ENCODE results near the gene TNFRSF11A.

The TNFRSF11A gene

DNA sequence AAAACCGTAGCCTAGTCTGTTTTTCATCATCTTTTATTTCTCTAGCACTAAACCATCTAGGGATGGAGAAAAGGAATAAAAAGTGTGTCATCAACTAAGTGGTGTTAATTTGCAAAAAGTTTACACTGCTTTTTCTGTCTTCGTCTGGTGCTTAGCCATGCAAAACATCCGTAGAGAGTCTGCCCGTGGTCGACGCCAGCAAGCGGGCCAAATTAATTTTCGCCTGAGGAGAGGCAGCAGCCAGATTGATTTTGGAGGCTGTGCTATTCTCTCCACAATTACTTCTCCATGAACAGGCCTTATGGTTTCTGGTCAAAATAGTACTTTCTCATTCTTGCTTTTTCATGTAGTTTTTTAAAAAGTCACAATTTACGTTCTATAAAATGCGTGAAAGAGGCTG lies 46.3 kb downstream of the TNFRSF11A start:
- Histone ChIP-seq H3K4me3 (no peak overlapping the region), H3K27ac (no peak overlapping the region)
- TF ChIP-seq, protein P1, sequence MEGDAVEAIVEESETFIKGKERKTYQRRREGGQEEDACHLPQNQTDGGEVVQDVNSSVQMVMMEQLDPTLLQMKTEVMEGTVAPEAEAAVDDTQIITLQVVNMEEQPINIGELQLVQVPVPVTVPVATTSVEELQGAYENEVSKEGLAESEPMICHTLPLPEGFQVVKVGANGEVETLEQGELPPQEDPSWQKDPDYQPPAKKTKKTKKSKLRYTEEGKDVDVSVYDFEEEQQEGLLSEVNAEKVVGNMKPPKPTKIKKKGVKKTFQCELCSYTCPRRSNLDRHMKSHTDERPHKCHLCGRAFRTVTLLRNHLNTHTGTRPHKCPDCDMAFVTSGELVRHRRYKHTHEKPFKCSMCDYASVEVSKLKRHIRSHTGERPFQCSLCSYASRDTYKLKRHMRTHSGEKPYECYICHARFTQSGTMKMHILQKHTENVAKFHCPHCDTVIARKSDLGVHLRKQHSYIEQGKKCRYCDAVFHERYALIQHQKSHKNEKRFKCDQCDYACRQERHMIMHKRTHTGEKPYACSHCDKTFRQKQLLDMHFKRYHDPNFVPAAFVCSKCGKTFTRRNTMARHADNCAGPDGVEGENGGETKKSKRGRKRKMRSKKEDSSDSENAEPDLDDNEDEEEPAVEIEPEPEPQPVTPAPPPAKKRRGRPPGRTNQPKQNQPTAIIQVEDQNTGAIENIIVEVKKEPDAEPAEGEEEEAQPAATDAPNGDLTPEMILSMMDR (IDR thresholded peaks at IDR 0.05) = no peak
- DNase-seq (ENCODE audit: low spot score) = no peak

- Histone ChIP-seq H3K27ac (no peak overlapping the region), H3K4me3 (no peak overlapping the region)
- TF ChIP-seq, protein P1 (IDR thresholded peaks at IDR 0.05) = no peak
- no peak for DNase-seq (ENCODE audit: low spot score)
Observed at GRCh38 chr18:62372156-62372555, 47.0 kb downstream of the TNFRSF11A start.

GRCh38 chr18:62372882-62373281 lies 47.8 kb downstream of the TNFRSF11A start:
- Histone ChIP-seq H3K4me3 (no peak overlapping the region), H3K27ac (no peak overlapping the region)
- DNase-seq (ENCODE audit: low spot score) = no peak
- TF ChIP-seq, protein P1 (IDR thresholded peaks at IDR 0.05) = no peak

GRCh38 chr18:62374410-62374965 lies 49.4 kb downstream of the TNFRSF11A start:
- no peak overlapping the region for H3K27ac ChIP-seq
- TF ChIP-seq, protein P1 (IDR thresholded peaks at IDR 0.05) = no peak
- no peak for DNase-seq (ENCODE audit: low spot score)
- no peak overlapping the region for H3K4me3 ChIP-seq

DNA sequence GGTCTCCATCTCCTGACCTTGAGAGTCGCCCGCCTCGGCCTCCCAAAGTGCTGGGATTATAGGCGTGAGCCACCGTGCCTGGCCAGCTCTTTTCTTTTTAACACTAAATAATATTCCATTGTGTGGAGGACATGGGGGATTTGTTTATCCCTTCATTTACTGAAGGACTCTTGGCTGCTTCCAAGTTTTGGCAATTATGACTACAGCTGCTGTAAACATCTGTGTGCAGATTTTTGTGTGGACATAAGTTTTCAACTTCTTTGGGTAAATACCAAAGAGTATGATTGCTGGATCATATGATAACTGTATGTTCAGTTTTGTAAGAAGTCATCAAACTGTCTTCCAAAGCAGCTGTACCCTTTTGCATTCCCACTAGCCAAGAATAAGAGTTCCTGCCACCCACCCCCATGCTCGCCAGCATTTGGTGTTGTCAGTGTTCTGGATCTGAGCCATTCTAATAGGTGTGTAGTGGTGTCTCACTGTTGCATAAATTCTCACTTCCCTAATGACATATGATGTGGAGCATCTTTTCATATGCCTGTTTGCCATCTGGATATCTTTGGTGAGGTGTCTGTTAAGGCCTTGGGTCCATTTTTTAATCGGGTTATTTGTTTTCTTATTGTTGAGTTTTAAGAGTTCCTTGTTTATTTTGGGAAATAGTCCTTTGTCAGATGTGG lies 52.2 kb downstream of the TNFRSF11A start:
- no peak overlapping the region for H3K27ac ChIP-seq
- DNase-seq (ENCODE audit: low spot score) = no peak
- no peak overlapping the region for H3K4me3 ChIP-seq
- TF ChIP-seq, protein P1 (IDR thresholded peaks at IDR 0.05) = no peak

GRCh38 chr18:62379051-62379450 lies 53.9 kb downstream of the TNFRSF11A start:
- H3K4me3 ChIP-seq = no peak overlapping the region
- no peak overlapping the region for H3K27ac ChIP-seq
- TF ChIP-seq, protein P1 (IDR thresholded peaks at IDR 0.05) = no peak
- no peak for DNase-seq (ENCODE audit: low spot score)

DNA sequence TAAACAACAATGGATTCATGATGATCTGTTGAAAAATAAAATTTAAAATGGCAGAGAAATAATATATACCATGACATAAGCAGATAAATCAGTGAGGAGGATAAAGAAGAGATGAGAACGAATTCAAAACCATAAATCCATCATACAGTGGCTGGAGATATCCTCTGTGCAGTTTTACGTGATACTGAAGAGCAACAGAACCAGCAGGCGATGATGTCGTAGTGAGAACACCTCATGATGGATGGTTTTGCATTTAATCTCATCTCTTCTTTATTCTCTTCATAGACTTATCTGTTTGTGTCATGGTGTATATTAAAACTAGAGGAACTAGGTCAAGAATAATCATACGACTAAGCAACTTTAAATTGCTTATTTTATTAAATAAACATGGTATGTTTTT lies 56.3 kb downstream of the TNFRSF11A start:
- Histone ChIP-seq H3K27ac (no peak overlapping the region), H3K4me3 (no peak overlapping the region)
- TF ChIP-seq, protein P1 (IDR thresholded peaks at IDR 0.05) = no peak
- no peak for DNase-seq (ENCODE audit: low spot score)
